ENCODE measurements around the gene TMEM80.

DNA sequence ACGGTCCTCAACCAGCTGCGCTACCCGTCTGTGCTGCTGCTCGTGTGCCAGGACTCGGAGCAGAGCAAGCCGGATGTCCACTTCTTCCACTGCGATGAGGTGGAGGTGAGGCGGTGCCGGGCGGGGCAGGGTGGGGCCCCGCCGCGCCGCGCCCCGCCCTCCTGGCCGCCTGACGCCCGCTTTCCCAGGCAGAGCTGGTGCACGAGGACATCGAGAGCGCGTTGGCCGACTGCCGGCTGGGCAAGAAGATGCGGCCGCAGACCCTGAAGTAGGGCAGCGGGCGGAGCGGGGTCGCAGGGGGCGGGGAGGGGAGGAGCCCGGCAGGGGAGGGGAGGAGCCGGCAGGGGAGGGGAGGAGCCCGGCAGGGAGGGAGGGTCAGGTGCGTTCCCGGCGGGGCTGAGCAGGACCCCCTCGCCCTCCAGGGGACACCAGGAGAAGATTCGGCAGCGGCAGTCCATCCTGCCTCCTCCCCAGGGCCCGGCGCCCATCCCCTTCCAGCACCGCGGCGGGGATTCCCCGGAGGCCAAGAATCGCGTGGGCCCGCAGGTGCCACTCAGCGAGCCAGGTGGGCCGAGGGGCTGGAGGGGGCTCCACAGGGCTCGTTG is 25.1 kb downstream of the TMEM80 start:
- TF ChIP-seq, protein P1, sequence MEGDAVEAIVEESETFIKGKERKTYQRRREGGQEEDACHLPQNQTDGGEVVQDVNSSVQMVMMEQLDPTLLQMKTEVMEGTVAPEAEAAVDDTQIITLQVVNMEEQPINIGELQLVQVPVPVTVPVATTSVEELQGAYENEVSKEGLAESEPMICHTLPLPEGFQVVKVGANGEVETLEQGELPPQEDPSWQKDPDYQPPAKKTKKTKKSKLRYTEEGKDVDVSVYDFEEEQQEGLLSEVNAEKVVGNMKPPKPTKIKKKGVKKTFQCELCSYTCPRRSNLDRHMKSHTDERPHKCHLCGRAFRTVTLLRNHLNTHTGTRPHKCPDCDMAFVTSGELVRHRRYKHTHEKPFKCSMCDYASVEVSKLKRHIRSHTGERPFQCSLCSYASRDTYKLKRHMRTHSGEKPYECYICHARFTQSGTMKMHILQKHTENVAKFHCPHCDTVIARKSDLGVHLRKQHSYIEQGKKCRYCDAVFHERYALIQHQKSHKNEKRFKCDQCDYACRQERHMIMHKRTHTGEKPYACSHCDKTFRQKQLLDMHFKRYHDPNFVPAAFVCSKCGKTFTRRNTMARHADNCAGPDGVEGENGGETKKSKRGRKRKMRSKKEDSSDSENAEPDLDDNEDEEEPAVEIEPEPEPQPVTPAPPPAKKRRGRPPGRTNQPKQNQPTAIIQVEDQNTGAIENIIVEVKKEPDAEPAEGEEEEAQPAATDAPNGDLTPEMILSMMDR (IDR thresholded peaks at IDR 0.05 in 4 of 5, conservative IDR thresholded peaks at IDR 0.05 in 1 of 5): no peak
- no peak for TF ChIP-seq POLR2A (IDR thresholded peaks at IDR 0.05)
